Measurements from ENCODE around the gene FGFR1OP2. TPM values are rescaled to one million over a fixed set of nuclear protein-coding genes. Genes with fewer than 3 reads are reported as not detected.
"Not testable (repeated sequence)": the region's sequence is repeated elsewhere in the genome, so short reads cannot be mapped to it uniquely, and the experiment has no call there.

FGFR1OP2 gene
- total RNA-seq, 2 experiments from 2014 or later: 49.1 to 50.5 TPM

DNA sequence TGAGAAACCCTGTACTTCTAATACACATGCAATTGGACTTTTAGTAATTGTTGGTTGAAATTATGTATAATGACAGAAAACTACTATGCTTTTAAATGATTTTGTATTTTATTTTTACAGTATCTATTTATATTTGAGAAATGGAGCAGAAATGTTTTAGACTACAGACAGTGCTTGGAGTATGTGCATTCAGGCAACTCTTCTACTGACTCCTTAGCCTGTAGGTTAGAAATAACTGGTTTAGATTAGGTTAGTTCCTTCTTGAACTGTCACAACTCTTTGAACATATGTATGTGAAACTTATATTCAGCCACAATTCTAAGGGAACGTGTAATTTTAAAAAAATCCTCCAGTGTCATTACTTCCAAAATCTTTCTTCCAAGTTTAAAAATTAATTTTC lies 1.7 kb downstream of the FGFR1OP2 start:
- ChIA-PET POLR2A (interaction anchor here (0.5 kb wide), 1 partner anchor 1801 kb away, joined by 3 read pairs; no protein-coding TSS in a partner anchor), CTCF (no interaction called here)

DNA sequence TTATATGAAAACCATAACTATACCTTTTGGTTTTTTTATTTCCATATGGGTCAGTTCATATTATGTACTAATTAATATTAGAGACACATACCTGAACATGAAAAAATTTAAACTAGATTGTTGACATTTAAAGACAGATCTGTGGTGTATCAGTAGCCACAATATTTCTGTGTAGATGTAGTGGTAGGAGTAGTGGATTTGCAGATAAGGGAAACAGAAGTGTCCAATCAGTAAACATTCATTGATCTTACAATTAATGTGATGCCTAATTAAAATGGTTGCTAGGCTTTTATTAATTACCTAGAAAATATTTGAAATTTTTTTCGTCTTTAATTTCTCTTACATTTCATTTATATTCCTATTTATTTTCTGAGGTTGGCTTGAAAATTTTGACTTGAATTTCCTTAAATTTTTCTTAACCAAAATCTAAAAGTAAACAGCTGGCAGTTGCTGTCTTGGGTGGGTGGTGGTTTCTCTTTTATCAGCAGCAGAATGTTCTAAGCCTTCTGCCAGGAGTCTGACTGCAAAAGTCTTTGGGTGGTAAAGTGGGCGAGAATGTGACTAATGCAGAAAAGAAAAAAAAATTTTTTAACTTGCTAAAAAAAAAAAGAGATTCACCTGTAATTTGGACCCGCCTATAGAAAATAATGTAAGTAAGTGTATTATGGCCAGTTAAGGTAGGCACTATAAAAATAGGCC lies 2.4 kb downstream of the FGFR1OP2 start:
- CTCF ChIA-PET: no interaction called here
- POLR2A ChIA-PET: interaction anchor here (0.7 to 0.8 kb wide), 2 partner anchors 16 to 71 kb away, joined by 3 to 4 read pairs; no protein-coding TSS in a partner anchor

DNA sequence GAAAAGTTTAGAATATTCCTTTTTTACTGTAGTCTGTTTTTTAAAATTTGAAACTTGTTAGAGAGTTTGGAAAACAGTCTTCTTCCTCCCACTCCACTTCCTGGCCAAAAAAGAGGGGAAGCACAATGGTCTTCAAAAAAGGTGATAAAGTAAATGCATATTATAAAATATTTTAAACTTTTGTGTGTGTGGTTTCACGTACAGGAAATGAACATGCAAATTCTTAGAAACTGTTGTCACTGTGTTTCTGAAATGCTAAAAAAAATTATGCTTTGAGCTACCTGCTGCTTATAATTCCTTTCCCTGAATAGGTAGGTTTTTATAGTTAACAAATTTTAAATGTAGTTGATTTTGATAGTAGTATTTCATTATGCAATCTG lies 2.9 kb downstream of the FGFR1OP2 start:
- POLR2A ChIA-PET: interaction anchor here (0.8 kb wide), 1 partner anchor 71 kb away, joined by 4 read pairs; no protein-coding TSS in a partner anchor
- CTCF ChIA-PET: interaction anchor here (1.3 kb wide), 1 partner anchor 75 kb away, joined by 3 read pairs; no protein-coding TSS in a partner anchor

DNA sequence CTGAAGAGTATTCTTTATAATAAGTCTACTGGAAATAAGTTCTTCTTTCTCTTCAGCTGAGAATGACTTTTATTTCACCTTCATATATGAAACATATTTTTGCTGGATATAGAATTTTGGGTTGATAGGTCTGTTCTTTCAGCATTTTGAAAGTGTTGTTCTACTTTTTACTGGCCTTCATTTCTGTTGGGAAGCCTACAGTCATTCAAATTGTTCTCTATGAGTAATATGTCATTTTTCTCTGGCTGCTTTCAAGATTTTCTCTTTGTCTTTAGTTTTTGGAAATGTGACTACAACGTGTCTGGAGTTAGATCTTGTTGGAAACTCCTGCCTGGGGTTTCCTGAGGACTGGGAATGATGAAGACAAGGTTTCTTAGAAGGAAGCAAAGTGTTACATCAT lies 10.0 kb downstream of the FGFR1OP2 start:
- ChIA-PET POLR2A (no interaction called here), CTCF (no interaction called here)

DNA sequence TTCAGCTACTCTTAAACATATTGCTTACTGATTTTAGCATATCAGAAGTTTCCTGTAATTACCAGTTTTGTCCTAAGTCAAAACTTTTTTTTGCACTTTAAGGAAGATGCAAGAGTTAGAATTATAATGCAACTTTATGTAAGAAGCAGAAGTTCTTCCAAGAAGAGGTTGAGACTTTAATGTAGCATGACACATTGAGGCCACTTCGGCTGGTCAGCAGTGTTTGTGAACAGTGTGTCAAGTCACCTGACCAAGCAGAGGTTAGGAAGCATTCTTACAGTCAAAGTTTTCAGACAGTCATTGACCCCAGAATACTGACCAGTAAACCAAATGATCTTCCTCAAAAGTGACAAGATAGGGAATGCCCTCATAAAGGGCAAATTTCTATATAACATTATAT lies 15.2 kb downstream of the FGFR1OP2 start:
- ChIA-PET CTCF (interaction anchor here (0.7 kb wide), 1 partner anchor 235 kb away, joined by 3 read pairs; no protein-coding TSS in a partner anchor), POLR2A (no interaction called here)

DNA sequence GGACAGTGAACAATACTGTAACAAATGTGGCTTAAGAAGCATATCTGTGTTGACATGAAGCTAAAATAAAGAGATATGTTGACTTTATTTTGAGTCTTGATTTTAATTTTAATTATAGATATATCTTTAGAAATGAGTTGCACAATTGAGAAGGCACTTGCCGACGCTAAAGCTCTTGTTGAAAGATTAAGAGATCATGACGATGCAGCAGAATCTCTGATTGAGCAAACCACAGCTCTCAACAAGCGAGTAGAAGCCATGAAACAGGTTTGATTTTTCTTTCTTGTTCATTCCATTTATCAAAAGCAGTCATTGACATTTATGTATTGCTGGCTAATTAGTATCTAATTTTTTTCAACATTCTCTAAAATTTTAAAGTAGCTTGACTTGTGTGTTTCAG lies 15.8 kb downstream of the FGFR1OP2 start:
- POLR2A ChIA-PET: no interaction called here
- CTCF ChIA-PET: no interaction called here

DNA sequence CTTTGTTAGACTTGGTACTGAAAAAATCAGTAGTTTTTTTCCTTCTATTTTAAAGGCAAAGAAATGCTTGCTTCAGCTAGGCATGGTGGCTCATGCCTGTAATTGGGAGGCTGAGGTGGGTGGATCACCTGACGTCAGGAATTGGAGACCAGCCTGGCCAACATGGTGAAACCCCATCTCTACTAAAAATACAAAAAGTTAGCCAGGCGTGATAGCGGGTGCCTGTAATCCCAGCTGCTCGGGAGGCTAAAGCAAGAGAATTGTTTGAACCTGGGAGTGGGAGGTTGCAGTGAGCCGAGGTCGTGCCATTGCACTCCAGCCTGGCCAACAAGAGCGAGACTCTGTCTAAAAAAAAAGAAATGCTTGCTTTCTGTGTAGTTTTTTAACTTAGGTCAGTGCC lies 23.1 kb downstream of the FGFR1OP2 start:
- CTCF ChIA-PET, POLR2A ChIA-PET: not testable (repeated sequence)

DNA sequence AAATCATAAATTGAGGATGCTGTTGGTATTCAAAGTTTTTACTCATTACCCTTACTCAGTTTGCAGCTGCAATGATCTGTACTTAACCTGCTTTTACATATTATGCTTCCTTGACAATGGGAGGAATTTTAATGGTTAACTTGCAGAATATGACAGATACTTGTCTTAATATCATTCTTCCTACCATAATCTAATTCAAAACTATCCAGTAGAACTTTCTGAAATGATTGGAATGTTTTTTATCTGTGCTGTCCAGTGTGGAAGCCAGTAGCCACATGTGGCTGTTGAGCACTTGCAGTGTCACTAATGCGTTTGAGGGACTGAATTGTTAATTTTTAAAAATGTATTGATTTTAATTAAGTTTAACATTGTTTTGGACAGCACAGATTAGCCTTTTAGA lies 23.5 kb downstream of the FGFR1OP2 start:
- ChIA-PET POLR2A (no interaction called here), CTCF (no interaction called here)

DNA sequence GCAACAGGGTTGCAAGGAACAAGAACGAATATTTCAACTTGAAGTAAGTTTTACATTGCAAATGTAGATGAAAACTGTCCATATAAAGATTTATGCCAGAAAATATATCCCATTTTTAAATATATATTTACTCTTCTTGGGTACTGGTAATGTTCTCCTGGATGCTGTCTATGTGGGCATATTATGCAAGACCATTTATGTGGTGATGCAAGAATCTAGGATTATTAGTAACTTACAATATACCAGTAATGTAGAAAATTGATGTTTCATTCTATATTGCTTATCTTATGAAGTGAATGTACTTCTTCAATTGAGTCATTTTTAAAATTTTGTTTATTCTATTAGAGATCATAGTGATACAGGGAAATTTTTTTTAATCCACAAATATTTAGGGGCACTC lies 25.1 kb downstream of the FGFR1OP2 start:
- ChIA-PET POLR2A (no interaction called here), CTCF (interaction anchor here (0.8 kb wide), 1 partner anchor 30 kb away, joined by 3 read pairs; no protein-coding TSS in a partner anchor)

DNA sequence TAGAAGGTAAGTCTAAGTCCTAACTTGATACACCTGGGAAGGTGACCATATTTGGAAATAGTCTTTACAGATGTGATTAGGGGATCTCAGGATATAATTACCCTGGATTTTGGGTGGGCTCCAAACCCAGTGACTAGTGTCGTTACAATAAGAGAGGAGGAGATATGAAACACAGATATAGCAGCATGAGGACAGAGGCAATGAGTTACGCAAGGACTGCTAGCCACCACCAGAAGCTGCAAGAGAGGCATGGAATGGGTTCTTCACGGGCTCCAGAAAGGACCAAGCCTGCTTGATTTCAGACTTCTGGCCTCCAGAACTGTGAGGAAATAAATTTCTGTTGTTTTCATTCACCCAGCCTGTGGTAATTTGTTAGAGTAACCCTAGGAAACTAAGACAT lies 28.6 kb downstream of the FGFR1OP2 start:
- POLR2A ChIA-PET: no interaction called here
- CTCF ChIA-PET: interaction anchor here (0.6 kb wide), 1 partner anchor 26 kb away, joined by 4 read pairs; no protein-coding TSS in a partner anchor

DNA sequence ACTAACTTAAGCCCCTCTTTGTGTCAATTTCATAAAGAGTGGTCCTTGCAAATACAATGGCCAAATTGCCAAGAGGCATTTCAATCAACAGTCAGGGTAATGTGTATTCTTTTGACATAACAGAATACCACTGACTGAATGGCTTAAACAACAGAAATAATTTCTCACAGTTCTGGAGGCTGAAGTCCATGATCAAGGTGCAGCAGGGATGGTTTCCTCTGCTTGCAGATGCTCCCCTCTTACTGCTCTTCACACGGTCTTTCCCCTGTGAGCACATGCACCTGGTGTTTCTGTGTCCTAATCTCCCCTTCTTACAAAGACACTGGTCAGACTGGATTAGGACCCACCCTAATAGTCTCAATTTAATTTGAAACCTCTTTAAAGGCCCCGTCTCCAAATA lies 31.9 kb downstream of the FGFR1OP2 start:
- CTCF ChIA-PET: no interaction called here

DNA sequence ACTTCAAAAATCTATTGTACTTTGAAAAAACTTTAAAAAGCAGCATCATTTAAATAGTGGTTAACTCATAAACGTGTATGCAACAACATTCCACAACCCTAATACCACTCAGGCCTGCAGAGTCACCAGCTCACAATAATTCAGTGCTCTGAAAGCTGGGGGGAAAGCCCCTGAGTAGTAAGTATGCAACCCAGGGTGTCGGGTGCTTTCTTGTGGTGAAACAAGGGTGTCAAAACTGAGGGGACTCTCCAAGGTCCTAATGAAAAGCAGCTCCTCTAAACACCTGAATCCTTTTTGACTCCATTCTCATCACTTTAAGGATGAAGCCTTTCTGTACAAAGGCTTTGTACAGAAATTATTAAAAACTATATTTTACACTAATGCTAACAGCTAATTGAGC lies 33.7 kb downstream of the FGFR1OP2 start:
- POLR2A ChIA-PET: no interaction called here
- CTCF ChIA-PET: interaction anchor here (0.7 to 0.9 kb wide), 2 partner anchors 10 to 43 kb away, joined by 3 read pairs; no protein-coding TSS in a partner anchor

More for the DNA sequence above, 31.9 kb downstream of the FGFR1OP2 start:
- POLR2A ChIA-PET: no interaction called here

DNA sequence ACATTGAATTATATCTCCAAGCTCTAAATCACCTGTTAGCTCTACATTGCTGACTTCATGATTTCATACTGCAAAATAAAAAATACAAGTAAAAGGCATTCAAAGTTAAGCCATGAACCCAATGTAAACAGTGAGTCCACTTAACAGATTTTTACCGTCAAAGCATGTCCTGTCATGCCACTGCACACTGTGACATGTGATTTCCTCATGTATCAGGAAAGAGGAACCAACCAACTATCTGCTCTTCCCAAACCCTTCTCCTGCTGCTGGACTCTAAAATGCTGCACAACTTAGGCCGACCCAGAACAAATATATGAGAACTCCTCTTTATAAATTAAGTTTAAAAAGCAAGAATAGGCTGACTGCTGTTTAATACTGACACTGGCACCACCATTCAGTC lies 38.4 kb downstream of the FGFR1OP2 start:
- POLR2A ChIA-PET: no interaction called here
- CTCF ChIA-PET: no interaction called here

DNA sequence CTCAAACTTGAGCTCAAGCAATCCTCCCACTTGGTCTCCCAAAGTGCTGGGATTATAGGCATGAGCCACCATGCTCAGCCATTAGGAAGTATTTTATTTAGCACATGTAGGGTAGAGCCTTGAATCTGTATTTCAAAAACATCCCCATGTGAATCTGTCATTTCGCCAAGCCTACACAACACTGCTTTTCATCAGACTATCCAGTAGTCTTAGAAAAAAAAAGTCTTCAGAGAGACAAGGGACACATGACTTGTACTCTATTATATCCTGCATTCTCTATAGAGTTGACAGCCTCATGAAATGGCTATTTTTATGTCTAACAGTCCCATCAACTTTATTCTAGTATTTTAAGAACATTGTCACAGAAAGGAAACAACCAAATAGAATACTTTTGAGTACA lies 40.5 kb downstream of the FGFR1OP2 start:
- CTCF ChIA-PET: no interaction called here
- POLR2A ChIA-PET: interaction anchor here (0.6 kb wide), 1 partner anchor 265 kb away, joined by 3 read pairs; no protein-coding TSS in a partner anchor

DNA sequence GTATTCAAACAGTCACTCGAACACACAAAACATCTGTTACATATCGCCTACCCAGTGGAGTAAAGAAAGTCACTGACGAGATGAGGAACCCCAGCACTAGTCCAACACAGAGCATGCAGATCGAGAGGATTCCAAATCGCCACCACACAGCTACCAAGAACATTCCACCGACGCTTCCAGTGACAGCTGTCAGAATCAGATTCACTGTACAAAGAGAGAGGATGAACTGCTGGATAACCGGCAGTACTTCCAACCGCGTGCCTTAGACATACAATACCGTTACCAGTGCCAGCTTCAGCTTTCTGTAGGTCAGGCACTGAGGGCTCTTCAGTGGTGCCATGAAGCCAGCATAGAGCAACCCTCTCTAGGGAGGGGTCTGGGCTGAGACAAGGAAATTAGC lies 41.5 kb downstream of the FGFR1OP2 start:
- ChIA-PET CTCF (no interaction called here), POLR2A (no interaction called here)

DNA sequence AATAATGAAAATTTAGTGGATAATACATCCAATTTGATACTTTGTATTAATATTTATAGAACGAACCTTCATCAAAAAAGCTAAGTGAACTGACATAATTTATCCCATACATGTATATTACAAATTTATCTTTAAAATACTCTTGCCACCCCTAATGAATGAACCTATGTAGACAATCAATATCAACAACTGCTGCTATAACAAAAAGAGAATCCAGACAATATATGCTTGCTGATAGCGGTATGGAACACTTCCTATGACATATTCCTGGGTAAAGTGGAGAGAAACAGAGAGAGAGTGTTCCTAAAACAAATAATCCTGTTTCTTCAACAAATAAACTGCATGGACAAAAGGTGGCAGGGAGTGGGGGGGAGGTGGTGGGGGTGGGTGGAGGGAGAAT lies 44.6 kb downstream of the FGFR1OP2 start:
- CTCF ChIA-PET: no interaction called here
- POLR2A ChIA-PET: no interaction called here

DNA sequence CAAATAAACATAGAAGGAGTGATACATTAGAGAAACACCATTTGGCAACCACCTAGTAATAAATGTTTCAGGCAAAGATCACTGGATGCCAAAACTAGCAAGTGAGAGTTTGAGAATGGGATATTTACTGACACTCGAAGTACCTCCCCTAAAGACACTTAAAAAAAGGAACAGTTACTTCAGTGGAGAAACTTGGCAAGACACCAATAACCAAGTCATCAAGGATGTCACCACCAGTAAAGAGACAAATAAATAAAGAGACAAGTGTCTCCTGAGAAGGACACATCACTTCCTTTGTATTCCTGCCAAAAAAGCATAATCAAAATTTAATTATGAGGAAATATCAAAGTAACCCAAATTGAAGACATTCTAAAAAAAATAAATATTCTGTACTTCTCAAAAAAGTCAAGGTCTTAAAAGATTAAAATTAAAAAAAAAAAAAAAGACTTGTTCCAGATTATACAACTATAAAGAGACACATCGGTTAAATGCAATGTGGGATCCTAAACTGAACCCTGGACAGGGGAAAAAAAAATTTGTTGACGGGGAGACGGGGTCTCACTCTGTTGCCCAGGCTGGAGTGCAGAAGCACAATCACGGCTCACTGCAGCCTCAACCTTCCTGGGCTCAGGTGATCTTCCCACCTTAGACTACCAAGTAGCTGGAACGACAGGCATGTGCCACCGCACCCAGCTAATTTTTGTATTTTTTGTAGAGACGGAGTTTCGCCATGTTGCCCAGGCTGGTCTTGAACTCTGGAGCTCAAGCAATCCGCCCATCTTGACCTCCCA lies 49.6 kb downstream of the FGFR1OP2 start:
- ChIA-PET CTCF (no interaction called here), POLR2A (no interaction called here)

DNA sequence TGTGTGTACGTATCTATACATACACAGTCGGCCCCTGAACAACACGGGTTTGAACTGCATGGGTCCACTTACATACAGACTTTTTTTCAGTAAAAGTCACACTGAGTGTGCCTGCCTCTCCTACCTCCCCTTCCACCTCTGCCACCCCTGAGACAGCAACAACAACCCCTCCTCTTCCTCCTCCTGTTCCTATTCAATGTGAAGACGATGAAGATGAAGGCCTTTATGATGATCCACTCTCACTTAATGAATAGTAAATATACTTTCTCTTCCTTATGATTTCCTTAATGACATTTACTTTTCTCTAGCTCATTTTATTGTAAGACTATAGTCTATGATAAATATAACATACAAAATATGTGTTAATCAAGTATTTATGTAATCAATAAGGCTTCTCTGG lies 50.4 kb downstream of the FGFR1OP2 start:
- ChIA-PET POLR2A (no interaction called here), CTCF (no interaction called here)

DNA sequence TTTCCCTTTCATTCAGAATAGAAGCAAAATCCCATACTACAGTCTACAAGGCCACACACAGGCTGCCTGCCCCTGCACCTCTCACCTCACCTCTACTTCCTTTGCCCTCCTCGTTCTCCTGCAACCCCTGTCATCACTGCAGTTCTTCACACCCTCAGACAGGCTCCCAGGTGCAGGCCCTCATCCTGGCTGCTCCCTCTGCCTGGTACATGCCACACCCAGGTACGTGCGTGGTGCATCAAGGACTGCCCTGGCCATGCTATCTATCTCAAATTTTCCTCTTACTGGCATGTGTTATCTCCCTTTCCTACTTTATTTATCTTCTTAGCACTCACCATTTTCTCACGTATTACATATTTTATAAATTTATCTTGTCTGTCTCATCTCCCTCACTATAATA lies 51.6 kb downstream of the FGFR1OP2 start:
- POLR2A ChIA-PET: no interaction called here
- CTCF ChIA-PET: no interaction called here

DNA sequence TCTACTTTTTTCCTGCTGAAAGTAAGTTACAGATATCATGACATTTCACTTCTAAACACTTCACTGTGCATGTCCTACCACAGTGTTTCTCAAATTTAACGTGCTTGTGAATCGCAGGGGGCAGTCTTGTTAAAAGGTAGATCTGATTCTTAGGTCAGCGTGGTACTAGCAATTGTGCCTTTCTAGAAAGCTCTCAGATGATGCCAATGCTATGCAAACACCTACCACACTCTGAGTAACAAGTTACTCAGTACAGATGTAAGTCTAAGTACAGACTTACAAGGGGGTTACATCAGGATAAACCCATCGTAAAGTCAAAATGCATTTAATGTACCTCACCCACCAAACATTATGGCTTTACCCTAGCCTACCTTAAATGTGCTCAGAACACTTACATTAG lies 53.6 kb downstream of the FGFR1OP2 start:
- ChIA-PET POLR2A (no interaction called here), CTCF (no interaction called here)

DNA sequence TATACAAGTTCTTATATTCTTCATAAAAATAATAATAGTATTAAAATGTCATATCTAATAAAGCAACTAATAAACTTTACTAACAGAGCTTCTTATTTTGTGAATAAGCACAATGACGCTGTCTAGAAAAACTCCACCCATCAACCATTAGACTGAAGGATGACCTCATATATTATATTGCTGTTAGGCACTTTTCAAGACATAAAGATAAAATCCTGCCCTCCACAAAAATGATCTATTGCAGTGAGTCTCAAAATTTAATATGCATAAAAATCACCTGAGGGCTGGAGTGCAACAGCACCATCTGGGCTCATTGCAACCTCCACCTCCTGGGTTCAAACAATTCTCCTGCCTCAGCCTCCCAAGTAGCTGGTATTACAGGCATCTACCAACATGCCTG lies 55.8 kb downstream of the FGFR1OP2 start:
- POLR2A ChIA-PET: no interaction called here
- CTCF ChIA-PET: interaction anchor here (0.6 kb wide), 1 partner anchor 30 kb away, joined by 3 read pairs; no protein-coding TSS in a partner anchor
